HG02943 (cell line): Measurements from ENCODE around the gene BCL3.

Source experiments
- ATAC-seq: cut with Tn5 transposase; IDR thresholded peaks from one replicate; pipeline ENCODE4 v1.9.1; 2021; ENCODE audit warnings: mild to moderate bottlenecking, low read depth, moderate library complexity; ENCODE audit not compliant: unreplicated experiment

The BCL3 gene

DNA sequence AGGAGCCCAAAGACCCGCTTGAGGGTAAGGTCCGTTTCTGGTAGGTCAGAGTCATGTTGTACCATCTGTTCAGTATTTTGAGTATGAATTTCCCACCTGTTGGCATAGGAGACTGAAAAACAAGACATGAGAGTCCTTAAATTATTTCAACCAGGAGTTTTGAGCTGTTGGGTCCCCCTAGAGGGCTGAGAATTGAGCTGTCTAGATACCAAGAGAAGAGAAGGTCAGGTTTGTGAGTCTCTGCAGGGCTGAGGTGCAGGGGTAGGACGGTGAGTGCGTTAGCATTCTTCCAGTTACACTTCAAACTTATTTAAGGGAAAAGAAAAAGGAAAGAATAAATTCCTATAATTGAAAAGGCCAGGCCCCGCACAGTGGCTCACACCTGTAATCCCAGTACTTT lies 34.2 kb downstream of the BCL3 start:
- no peak for ATAC-seq

DNA sequence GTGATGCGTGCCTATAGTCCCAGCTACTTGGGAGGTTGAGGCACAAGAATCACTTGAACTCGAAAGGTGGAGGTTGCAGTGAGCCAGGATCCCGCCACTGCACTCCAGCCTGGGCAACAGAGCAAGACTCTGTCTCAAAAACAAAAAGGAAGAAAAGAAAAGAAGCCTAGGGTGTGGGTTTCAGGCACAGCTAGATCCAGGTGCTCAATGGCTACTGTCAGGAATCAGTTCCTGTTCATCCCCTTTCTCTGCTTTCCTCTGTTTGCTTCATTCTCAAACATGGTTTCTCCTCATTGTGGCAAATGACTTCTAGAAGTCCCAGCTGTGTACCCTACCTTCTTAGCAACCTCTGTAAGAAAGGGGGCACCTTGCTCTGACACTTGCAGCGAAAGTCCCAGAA lies 35.0 kb downstream of the BCL3 start:
- ATAC-seq = no peak

DNA sequence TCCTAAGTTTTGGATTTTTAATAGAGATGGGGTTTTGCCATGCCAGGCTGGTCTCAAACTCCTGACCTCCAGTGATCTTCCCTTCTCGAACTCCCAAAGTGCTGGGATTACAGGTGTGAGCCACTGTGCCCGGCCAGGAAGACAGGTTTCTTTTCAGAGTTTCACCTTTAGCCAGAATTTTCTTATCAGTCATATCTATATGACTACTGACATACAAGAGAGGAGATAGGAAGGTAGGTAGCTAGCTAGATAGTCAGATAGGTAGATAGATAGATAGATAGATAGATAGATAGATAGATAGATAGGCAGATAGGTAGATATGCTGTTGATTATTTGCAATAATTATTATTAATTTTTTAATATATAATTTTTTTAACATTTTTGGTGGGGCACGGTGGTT lies 36.8 kb downstream of the BCL3 start:
- ATAC-seq = no peak

GRCh38 chr19:44785993-44786392 lies 37.5 kb downstream of the BCL3 start:
- no peak for ATAC-seq

DNA sequence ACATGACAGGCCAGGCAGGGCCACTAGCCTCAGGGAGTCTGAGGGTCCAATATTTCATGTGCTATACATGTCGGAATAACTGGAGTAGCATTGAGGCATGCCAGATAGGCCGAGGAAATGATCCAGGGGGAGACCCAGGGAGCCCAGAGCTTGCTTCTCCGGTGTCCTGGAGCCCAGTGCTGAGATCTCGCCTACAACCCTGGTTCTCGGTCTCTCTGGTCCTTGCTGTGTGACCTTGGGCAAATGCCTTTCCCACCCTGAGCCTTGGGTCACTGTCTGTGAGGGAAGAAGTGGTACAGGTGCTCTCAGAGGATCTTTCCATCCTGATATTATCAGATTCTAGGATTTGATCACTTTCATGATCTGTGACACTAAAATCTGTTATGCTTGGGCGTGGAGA lies 40.5 kb downstream of the BCL3 start:
- no peak for ATAC-seq

DNA sequence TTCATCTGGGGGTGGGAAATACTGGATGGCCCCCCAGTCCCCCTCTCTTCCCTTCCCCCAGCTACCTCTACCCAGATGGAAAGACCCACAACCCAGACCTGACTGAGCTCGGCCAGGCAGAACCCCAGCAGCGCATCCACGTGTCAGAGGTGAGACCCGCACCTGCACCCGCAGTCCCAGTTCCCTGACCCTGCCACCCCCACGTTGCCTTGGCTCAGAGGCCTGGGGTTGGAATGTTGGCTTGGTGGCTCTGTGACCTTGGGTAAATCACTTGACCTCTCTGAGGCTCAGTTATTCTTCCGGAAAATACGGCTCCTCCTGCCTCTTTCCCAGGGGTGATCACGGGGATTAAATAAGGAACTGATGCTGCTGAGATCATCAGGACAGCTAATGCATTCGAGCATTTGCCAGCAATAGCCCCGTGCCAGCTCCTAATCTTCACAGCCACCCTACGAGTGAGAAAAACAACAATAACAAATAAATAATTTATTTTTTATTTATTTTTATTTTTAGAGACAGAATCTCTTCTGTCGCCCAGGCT lies 41.5 kb downstream of the BCL3 start:
- no peak for ATAC-seq

DNA sequence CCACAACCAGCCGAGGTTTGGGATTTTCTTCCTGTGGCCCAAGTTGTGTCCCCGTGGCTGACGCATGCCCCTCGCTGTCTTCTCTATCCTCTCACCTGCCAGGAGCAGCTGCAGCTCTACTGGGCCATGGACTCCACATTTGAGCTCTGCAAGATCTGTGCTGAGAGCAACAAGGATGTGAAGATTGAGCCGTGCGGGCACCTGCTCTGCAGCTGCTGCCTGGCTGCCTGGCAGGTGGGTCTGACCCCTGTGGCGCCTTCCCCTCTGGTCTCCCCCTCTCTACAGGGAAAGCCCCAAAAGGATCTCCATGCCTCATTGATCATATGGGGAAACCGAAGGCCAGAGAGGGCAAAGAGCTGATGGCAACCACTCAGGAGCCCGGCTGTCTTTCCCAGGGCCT lies 43.8 kb downstream of the BCL3 start:
- no peak for ATAC-seq

DNA sequence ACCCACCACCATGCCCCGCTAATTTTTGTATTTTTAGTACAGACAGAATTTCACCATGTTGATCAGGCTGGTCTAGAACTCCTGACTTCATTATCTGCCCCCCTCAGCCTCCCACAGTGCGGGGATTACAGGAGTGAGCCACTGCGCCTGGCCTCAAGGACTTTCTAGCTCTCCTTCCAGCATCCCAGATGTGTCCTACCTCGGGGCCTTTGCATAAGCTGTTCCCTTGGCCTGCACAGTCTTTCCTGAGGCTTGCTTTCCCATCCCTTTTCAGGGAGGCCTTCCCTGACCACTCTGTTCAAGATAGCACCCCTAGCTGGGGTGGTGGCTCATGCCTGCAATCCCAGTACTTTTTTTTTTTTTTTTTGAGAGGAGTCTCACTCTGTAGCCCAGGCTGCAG lies 46.1 kb downstream of the BCL3 start:
- ATAC-seq = no peak

GRCh38 chr19:44795398-44795987 lies 47.0 kb downstream of the BCL3 start:
- no peak for ATAC-seq

DNA sequence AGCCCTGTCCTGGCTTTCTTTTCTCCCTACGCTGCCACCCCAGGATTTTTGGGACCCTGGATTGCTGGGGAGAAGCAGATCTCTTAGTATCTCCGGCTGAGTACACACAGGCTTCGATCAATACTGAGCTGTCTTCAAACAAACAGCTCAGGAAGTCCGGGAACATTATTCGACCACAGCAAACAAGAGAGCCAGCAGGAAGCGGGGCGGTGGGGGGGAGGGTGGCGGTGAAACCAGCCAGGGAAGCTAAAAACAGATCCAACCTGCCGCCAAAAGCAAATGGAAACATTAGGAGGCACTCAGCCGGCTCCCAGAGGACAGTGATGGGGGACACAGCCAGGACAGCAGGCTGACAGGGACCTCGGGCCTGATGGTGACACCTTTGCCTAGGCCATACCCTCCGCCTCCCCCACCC lies 48.2 kb downstream of the BCL3 start:
- ATAC-seq = no peak

DNA sequence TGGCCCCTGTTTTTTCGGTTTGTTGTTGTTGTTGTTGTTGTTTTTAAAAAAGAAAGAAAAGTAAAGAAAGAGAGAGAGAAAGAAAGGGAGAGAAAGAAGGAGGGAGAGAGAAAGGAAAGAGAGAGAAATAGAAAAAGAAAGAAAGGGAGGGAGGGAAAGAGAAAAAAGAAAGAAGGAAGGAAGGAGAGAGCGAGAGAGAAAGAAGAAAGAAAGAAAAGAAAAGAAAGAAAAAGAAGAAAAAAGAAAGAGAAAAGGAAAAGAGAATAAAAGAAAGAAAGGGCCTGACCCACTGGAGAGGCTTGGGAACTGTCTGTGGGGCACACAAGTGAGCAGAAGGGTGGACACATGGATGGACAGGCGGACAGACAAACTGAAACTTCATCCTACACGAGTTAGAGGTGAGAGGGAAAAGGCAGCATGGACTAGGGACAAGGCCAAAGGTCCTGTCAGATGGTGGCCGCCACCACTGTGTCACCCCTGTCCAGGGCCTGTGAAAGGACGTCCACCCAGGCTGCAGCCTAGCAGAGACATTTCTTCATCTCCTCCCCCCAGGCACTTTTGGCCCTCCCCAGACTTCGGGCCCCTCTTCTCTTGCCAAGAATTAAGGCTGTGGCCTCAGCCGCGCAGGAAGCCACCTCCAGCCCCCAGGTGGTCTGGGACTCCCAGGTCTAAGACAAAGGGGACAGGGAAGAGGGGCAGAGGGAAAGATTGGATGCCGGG lies 51.3 kb downstream of the BCL3 start:
- ATAC-seq = no peak

DNA sequence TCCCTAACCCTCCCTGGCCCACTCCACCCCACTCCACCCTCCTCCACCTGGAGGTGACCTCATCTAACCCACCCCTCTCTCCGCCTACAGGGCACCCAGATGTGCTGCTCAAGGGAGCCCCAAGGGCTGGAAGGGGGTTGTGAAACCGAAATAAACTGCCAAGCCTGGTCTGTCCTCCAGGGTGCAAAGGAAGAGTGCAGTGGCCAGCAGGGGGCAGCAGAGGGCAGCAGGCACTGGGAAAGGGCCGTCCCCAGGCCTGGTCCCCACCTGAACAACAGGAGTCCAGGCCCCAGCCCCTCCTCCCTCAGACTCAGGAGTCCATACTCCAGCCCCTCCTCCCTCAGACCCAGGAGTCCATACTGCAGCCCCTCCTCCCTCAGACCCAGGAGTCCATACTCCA lies 52.0 kb downstream of the BCL3 start:
- no peak for ATAC-seq

GRCh38 chr19:44803442-44804428 lies 55.2 kb downstream of the BCL3 start:
- no peak for ATAC-seq

- no peak for ATAC-seq
These were observed 57.8 kb downstream of the BCL3 start for GRCh38 chr19:44806291-44806690.

DNA sequence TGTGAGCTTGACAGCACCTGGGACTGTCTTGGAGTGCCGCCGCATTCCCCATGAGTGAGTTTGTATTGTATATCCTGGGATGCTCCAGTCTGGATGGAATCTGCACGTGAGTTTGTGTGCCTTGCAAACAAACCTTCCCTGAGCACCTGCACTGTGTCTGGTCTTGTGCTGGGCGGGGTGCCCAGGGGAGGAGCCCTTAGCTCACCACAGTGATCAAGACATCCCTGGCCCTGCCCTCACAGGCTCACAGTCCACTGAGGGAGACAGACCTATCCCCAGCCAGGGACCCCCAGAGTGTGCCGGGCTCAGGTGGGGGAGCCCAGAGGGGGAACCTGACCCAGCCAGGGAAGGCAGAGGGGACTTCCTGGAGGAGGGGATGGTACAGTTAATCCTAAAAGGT lies 58.7 kb downstream of the BCL3 start:
- ATAC-seq = no peak

DNA sequence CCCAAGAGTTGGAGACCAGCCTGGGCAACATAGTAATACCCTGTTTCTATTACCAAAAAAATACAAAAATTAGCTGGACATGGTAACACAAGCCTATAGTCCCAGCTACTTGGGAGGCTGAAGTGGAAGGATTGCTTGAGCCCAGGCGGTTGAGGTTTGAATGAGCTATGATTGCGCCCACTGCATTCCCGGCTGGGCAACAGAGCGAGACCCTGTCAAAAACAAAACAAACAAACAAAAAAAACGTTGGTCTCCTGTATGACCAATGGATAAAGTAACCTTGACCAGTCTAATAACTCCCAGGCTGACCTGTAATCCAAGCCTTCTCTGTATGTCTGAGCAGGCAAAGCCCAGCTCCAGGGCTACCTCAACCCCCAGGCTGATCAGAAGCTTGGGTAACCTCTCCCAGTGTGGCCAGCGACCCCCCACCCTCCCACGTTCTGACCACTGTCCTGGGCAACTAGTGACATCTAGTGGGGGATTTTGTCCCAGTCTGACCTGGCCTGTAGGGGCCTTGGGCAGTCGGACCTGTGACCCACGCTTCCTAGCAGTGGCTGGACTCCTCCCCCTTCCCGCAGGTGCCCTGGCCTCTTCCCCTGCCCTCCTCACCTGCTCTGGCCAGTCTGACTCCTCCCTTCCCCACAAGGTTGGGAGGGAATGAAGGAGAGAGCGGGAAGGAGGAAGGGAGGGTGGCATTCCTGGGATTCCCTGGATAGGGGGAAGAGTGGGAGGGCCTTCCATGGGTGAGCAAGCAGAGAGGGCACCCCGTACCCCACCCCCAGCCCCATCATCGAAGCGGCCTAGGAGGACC lies 59.3 kb downstream of the BCL3 start:
- no peak for ATAC-seq

- ATAC-seq = no peak
These were observed 60.2 kb downstream of the BCL3 start, which contains the start of gene BCAM for GRCh38 chr19:44808463-44809371. Gene BCAM, plus strand, starts transcription at chr19:44809103. Its CDS starts 22 bp downstream, at chr19:44809125.
